ENCODE data around the gene NMU. TPM values are rescaled to one million over a fixed set of nuclear protein-coding genes. Genes with fewer than 3 reads are reported as not detected.

Gene NMU
- total and polyA plus RNA-seq, 10 of the 15 experiments (the other 5 are each of a cell fraction or from before 2014, with no cell fraction given), result 0.33 TPM; not detected in 9

GRCh38 chr4:55604996-55605395 is 31.1 kb downstream of the NMU start:
- ChIA-PET CTCF (interaction anchor here (1.1 kb wide), 1 partner anchor 61 kb away, joined by 5 read pairs; no protein-coding TSS in a partner anchor), SMC1A (ENCODE audit: uncharacterized antibody, unreplicated experiment) (interaction anchor here (0.6 to 1.1 kb wide), 2 partner anchors 50 to 160 kb away, joined by 3 read pairs; no protein-coding TSS in a partner anchor), POLR2A (no interaction called here), RAD21 (ENCODE audit: unreplicated experiment) (no interaction called here)
- intact Hi-C loops (cut with micrococcal nuclease; ENCODE audit: unreplicated experiment), result no loop called here
- Histone ChIP-seq H3K27me3 (replicated peaks in 1 of 2; ENCODE audit: control insufficient read depth in 2 of 2, insufficient read depth in 2 of 2, low read length in 1 of 2) (no peaks in the 10 kb centered on the region), H3K9ac (ENCODE audit: control insufficient read depth, insufficient read depth, low read length) (no peak overlapping the region), H3K36me3 (ENCODE audit: control insufficient read depth in 2 of 2, insufficient read depth in 2 of 2, low read length in 1 of 2) (no peaks in the 10 kb centered on the region), H3K27ac (ENCODE audit: control insufficient read depth, insufficient read depth) (no peak overlapping the region), H4K20me1 (ENCODE audit: control insufficient read depth, insufficient read depth) (no peaks in the 10 kb centered on the region), H3K4me2 (ENCODE audit: control insufficient read depth, insufficient read depth) (no peak overlapping the region), H3K4me3 (no peak overlapping the region), H3K9me3 (replicated peaks; ENCODE audit: control insufficient read depth, insufficient read depth, low read length) (no peaks in the 10 kb centered on the region), H3K79me2 (ENCODE audit: control insufficient read depth, insufficient read depth, low read length) (no peaks in the 10 kb centered on the region), H3K4me1 (ENCODE audit: control insufficient read depth, insufficient read depth, low read length) (no peaks in the 10 kb centered on the region), H2AFZ (ENCODE audit: control insufficient read depth, low read depth, low read length) (no peak overlapping the region)
- no peak for FAIRE-seq
- ATAC-seq, result no peak
- no peak for DNase-seq (ENCODE audit: low read depth, low spot score)
- in situ Hi-C loops (cut with MboI), result no loop called here
- 36% methylated on average over 7 of the region's 7 CpGs for WGBS (ENCODE audit: insufficient coverage, insufficient replicate concordance, low lambda C conversion rate, missing lambda C conversion rate)
- no TSS peak for BruUV-seq (replicated peaks)
- TF ChIP-seq ATF7 (IDR thresholded peaks at IDR 0.05; ENCODE audit: low read depth) (no peak), ZNF687 (IDR thresholded peaks at IDR 0.05) (no peak), PML (IDR thresholded peaks at IDR 0.05; ENCODE audit: low read length) (no peak), ZBTB40 (IDR thresholded peaks at IDR 0.05; ENCODE audit: borderline replicate concordance) (no peak), TARDBP (IDR thresholded peaks at IDR 0.05; ENCODE audit: borderline replicate concordance) (no peak), CUX1 (IDR thresholded peaks at IDR 0.05; ENCODE audit: insufficient replicate concordance, low read depth, low read length) (no peak), POLR2AphosphoS5 (IDR thresholded peaks at IDR 0.05; ENCODE audit: low read length) (no peak), ZNF622 (IDR thresholded peaks at IDR 0.05) (no peak), RCOR1 (conservative IDR thresholded peaks at IDR 0.05; ENCODE audit: low read depth, low read length) (no peak), PBX3 (IDR thresholded peaks at IDR 0.05; ENCODE audit: insufficient replicate concordance, low read depth, low read length) (no peak)

Measured in GM12878 (cell line).